Prostate gland (tissue), 2 donors: ENCODE measurements around the gene DCK. TPM values are rescaled to one million over a fixed set of nuclear protein-coding genes. Genes with fewer than 3 reads are reported as not detected.

ENCODE experiments used
- DNase-seq: peaks from one replicate; pipeline ENCODE4 v3.0.0-alpha.2; 2019; ENCODE audit warnings: low spot score
- H3K27ac ChIP-seq, 2 donors: fragments of 200-600 bp; sonication (generic); 2 replicates each; pipeline ENCODE4 v1.5.1; 2017 to 2019
- H3K27me3 ChIP-seq: fragments of 200-600 bp; sonication (generic); replicated peaks from 2 replicates; pipeline ENCODE4 v1.5.1; 2019; ENCODE audit not compliant: insufficient read depth
- H3K36me3 ChIP-seq, 2 donors: fragments of 200-600 bp; sonication (generic); 1 replicate in 1 of 2; 2 replicates in 1 of 2; pipeline versions ENCODE4 v1.5.1 to v1.8.1; 2017 to 2019
- H3K4me1 ChIP-seq: fragments of 200-600 bp; sonication (generic); replicated peaks from 2 replicates; pipeline ENCODE4 v1.5.1; 2019
- H3K4me3 ChIP-seq, 2 donors: fragments of 200-600 bp; sonication (generic); 2 replicates each; pipeline ENCODE4 v1.5.1; 2017 to 2019
- H3K9me3 ChIP-seq: fragments of 200-600 bp; sonication (generic); 2 replicates; pipeline ENCODE4 v1.5.1; 2017
- CTCF ChIP-seq, 4 experiments: fragments of 200-600 bp in 2 of 4; fragments of 450-650 bp in 2 of 4; sonication (generic) in 2 of 4; IDR thresholded peaks; 1 replicate in 3 of 4; 2 replicates in 1 of 4; pipeline ENCODE4 v1.5.1; 2016 to 2019; ENCODE audit warnings: antibody characterized with exemption in 4 of 4, mild to moderate bottlenecking in 2 of 4, moderate library complexity in 2 of 4
- POLR2A ChIP-seq: fragments of 450-650 bp; IDR thresholded peaks from one replicate; pipeline ENCODE4 v1.6.1; 2016; ENCODE audit warnings: antibody characterized with exemption, mild to moderate bottlenecking
- POLR2AphosphoS5 ChIP-seq: sonication (generic); formaldehyde crosslinking; IDR thresholded peaks from one replicate; pipeline ENCODE4 v1.6.1; 2017; ENCODE audit warnings: antibody characterized with exemption
- WGBS: methylation state at CpG from one replicate; pipeline ENCODE4 v1.1.5; 2018; 5-methylcytosine and 5-hydroxymethylcytosine counted together
- intact Hi-C: fragments of 100-400 bp; cut with DNase I; formaldehyde crosslinking; loops from one replicate; pipeline ENCODE4 v1.14.2; 2022
- total RNA-seq, 2 donors: library from RNA; depleted of rRNA; stranded (reverse); fragments of >200 nt; gene quantifications; one replicate each; pipeline ENCODE4 v1.1.0, GENCODE V29; 2016

Gene DCK
- total RNA-seq, 2 donors from 2014 or later: 14.0 to 17.0 TPM

- DNase-seq: no peak
- H3K27ac ChIP-seq: no peak overlapping the region
- 90% methylated on average over 6 of the region's 6 CpGs for WGBS
- TF ChIP-seq POLR2AphosphoS5: no peak
- TF ChIP-seq CTCF (IDR thresholded peaks at IDR 0.05): no peak
- TF ChIP-seq POLR2A: no peak
- no peaks in the 10 kb centered on the region for H3K4me1 ChIP-seq
- H3K9me3 ChIP-seq: no peaks in the 10 kb centered on the region
- no peaks in the 10 kb centered on the region for H3K27me3 ChIP-seq
- H3K4me3 ChIP-seq: no peak overlapping the region
- no peaks in the 10 kb centered on the region for H3K36me3 ChIP-seq
- intact Hi-C loops: loop anchor here (5.0 kb wide), 1 partner anchor 354 kb away; no protein-coding TSS in a partner anchor
Observed at GRCh38 chr4:71006203-71006907, 12.9 kb downstream of the DCK start.

- no peak for TF ChIP-seq CTCF (IDR thresholded peaks at IDR 0.05)
- TF ChIP-seq POLR2A: no peak
- no peak for TF ChIP-seq POLR2AphosphoS5
- no peak overlapping the region for H3K4me3 ChIP-seq
- WGBS: 92% methylated on average over 2 of the region's 2 CpGs
- H3K27me3 ChIP-seq: no peaks in the 10 kb centered on the region
- no peaks in the 10 kb centered on the region for H3K9me3 ChIP-seq
- no peak for DNase-seq
- H3K27ac ChIP-seq: no peak overlapping the region
- no peaks in the 10 kb centered on the region for H3K4me1 ChIP-seq
- intact Hi-C loops: loop anchor here (5.0 kb wide), 1 partner anchor 356 kb away; no protein-coding TSS in a partner anchor
- no peaks in the 10 kb centered on the region for H3K36me3 ChIP-seq
Observed at GRCh38 chr4:71008196-71008595, 14.7 kb downstream of the DCK start.

- TF ChIP-seq CTCF (IDR thresholded peaks at IDR 0.05) (no peak), POLR2A (no peak), POLR2AphosphoS5 (no peak)
- no peak overlapping the region for H3K4me3 ChIP-seq
- no peak for DNase-seq
- H3K36me3 ChIP-seq: no peaks in the 10 kb centered on the region
- intact Hi-C loops: loop anchor here (5.0 kb wide), 1 partner anchor 357 kb away; no protein-coding TSS in a partner anchor
- H3K9me3 ChIP-seq: no peaks in the 10 kb centered on the region
- H3K4me1 ChIP-seq: no peaks in the 10 kb centered on the region
- H3K27me3 ChIP-seq: no peaks in the 10 kb centered on the region
- 71% methylated on average over 3 of the region's 3 CpGs for WGBS
- no peak overlapping the region for H3K27ac ChIP-seq
Observed at GRCh38 chr4:71009086-71009485, 15.6 kb downstream of the DCK start.

- Histone ChIP-seq H3K4me3 (no peak overlapping the region), H3K27me3 (no peaks in the 10 kb centered on the region), H3K9me3 (no peaks in the 10 kb centered on the region), H3K4me1 (no peaks in the 10 kb centered on the region), H3K36me3 (no peaks in the 10 kb centered on the region), H3K27ac (no peak overlapping the region)
- no peak for DNase-seq
- no peak for TF ChIP-seq POLR2A
- TF ChIP-seq CTCF (IDR thresholded peaks at IDR 0.05): peak; percentile 46 to 70 (median 64)
- intact Hi-C loops: loop anchor here (5.0 kb wide), 1 partner anchor 358 kb away; no protein-coding TSS in a partner anchor
- WGBS: 3% methylated on average over 3 of the region's 3 CpGs
Observed at GRCh38 chr4:71009890-71010588, 16.6 kb downstream of the DCK start.
